ENCODE data around the gene ZDHHC19.

- TF ChIP-seq POLR2AphosphoS5 (IDR thresholded peaks at IDR 0.05; ENCODE audit: low read depth, low read length): no peak
- no peak for TF ChIP-seq SIN3A (IDR thresholded peaks at IDR 0.05; ENCODE audit: borderline replicate concordance, insufficient read depth, low read length)
Observed at GRCh38 chr3:196194542-196194915, 16.7 kb downstream of the ZDHHC19 start.

All from PFSK-1 (cell line).